ENCODE data around the gene MRPL17. TPM values are rescaled to one million over a fixed set of nuclear protein-coding genes. Genes with fewer than 3 reads are reported as not detected.

Gene MRPL17
- total RNA-seq (2021) (82.5 and 98.5 TPM in 2 replicates), Bru-seq, nascent RNA (percentile 94 among the genes with signal in this experiment), BruChase-seq, experiment 1, labeled RNA remaining after a 2-hour chase (percentile 90 among the genes with signal in this experiment), BruChase-seq, experiment 2, labeled RNA remaining after a 6-hour chase (percentile 89 among the genes with signal in this experiment)
- long read RNA-seq, transcript MRPL17-202 (2 exons, 1,002 nt) = minor isoform, 8 of 81 reads
- long read RNA-seq, transcript MRPL17-201 (3 exons, 1,969 nt) = major isoform, 71 of 81 reads
- long read RNA-seq, partial matches to known transcripts = 0 of 81 reads
- long read RNA-seq, other reads (novel, unspliced or antisense) = 2 of 81 reads

DNA sequence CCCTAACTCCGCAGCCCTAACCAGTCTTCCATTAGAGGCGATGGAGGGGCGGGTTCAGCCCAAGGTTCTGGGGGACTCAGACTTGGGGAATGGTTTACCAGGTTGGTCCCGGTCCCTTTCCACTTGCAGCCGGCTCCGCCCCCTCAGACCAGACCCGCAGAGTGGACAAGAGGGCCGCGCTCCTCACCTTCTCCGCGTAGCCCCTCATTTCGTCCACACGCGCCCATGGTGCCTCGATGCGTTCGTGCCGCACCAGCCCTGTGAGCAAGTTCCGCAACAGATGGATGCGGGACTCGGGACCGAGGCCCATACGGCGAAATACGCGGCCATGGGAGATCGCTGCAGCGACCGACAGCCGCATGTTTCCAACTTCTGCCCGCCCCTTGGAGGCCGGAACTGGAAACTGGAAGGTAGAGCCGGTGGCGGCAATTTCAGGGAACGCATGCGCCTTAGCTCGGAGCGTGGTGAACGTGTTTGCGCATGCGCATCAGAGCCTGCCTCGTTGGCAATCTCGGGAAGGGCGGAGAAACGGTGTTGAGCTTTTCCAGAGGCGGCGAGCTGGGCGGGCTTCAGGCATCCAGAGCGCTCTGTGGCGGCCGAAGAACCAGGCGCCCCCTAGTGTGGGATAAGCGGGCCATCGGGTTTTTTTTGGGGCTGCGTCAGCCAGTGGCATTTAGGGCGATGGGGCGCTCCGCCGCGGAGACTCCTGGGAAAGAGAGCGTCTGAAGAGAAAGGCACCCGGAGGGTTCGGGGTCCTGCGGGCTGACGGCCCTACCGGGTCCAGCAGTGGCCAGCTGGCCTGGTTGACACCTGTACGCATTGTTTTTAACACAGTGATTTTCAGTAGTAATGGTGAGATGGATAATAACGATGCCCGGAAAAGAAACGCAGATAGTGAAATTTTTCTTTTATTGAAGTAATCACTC is at the start of gene MRPL17:
Gene MRPL17, minus strand, starts transcription at position 405 of the 926 bp plus-strand sequence. Its CDS starts 44 bp downstream, at position 361.
- Histone ChIP-seq H3K36me3 (ENCODE audit: insufficient read depth, low read length, poor library complexity, severe bottlenecking) (peaks cover 17% of the 10 kb centered on the region), H3K4me1 (ENCODE audit: insufficient read depth, low read length, poor library complexity, severe bottlenecking) (peaks cover 4% of the 10 kb centered on the region), H3K4me3 (ENCODE audit: low read depth, low read length, poor library complexity, severe bottlenecking) (peak within 1 kb of the TSS; percentile 100), H3K27ac (ENCODE audit: low read depth, low read length, poor library complexity, severe bottlenecking) (peak within 1 kb of the TSS; percentile 92), H3K9me3 (ENCODE audit: low read depth, low read length, poor library complexity, severe bottlenecking) (no peaks in the 10 kb centered on the region), H3K27me3 (replicated peaks; ENCODE audit: insufficient read depth, low read depth, low read length, poor library complexity) (no peaks in the 10 kb centered on the region)
- ChIA-PET POLR2A (ENCODE audit: low non-redundant PET) (no interaction called here), CTCF (interaction anchor here (0.6 to 1.2 kb wide), 8 partner anchors 13 to 320 kb away, joined by 3 to 9 read pairs (median 4); no protein-coding TSS in a partner anchor)
- intact Hi-C loops (cut with micrococcal nuclease; ENCODE audit: unreplicated experiment) = loop anchor here (1.0 to 2.0 kb wide), 2 partner anchors 64 to 152 kb away; partner anchors contain the start of gene TPP1
- no TSS peak for BruUV-seq (replicated peaks)
- DNase-seq (ENCODE audit: low spot score) = peak; percentile 99
- TF ChIP-seq EZH2 (IDR thresholded peaks at IDR 0.05; ENCODE audit: borderline replicate concordance, low read depth, low read length, poor library complexity, severe bottlenecking) = no peak
- TF ChIP-seq, protein P1, sequence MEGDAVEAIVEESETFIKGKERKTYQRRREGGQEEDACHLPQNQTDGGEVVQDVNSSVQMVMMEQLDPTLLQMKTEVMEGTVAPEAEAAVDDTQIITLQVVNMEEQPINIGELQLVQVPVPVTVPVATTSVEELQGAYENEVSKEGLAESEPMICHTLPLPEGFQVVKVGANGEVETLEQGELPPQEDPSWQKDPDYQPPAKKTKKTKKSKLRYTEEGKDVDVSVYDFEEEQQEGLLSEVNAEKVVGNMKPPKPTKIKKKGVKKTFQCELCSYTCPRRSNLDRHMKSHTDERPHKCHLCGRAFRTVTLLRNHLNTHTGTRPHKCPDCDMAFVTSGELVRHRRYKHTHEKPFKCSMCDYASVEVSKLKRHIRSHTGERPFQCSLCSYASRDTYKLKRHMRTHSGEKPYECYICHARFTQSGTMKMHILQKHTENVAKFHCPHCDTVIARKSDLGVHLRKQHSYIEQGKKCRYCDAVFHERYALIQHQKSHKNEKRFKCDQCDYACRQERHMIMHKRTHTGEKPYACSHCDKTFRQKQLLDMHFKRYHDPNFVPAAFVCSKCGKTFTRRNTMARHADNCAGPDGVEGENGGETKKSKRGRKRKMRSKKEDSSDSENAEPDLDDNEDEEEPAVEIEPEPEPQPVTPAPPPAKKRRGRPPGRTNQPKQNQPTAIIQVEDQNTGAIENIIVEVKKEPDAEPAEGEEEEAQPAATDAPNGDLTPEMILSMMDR (conservative IDR thresholded peaks at IDR 0.05; ENCODE audit: low read depth, low read length) = peak; percentile 94

DNA sequence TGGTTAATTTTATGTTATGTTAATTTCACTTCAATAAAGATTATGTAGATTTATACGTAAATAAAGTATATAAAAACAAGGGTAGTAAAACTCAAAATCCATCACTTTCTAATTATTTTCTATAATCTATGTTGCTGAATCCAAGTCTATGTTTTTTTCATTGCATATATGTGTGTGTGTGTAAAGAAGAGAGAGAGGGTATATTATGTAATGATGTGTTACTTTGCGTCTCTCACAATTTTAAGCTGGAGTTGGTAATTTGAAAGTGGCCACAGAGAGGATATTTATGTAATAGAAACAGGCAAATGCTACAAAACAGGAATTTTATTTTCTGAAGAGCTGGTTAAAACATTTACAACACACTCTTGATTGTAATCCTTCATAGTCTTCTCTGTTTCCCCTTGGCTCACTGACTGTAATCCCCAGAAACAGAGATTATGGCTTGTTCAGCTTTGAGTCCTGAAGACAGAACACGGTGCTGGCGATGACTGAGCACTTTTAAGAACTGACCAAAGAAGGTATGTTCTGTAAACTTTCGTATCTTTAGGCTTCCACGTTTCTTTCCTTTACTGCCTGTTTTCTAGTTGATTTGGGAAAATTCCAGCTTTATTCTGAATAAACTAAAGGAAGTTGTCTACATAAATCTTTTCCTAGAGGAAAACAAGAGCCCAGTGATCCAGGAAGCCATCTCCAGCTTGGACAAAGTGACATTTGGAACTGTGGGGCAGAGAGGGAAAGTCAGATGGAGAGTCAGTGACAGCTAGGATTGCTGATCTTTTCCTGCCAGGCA is 45.0 kb upstream of the MRPL17 start:
- no peaks in the 10 kb centered on the region for H3K36me3 ChIP-seq (ENCODE audit: insufficient read depth, low read length, poor library complexity, severe bottlenecking)
- no peaks in the 10 kb centered on the region for H3K27me3 ChIP-seq (replicated peaks; ENCODE audit: insufficient read depth, low read depth, low read length, poor library complexity)
- H3K9me3 ChIP-seq (ENCODE audit: low read depth, low read length, poor library complexity, severe bottlenecking) = no peaks in the 10 kb centered on the region
- no peak for DNase-seq (ENCODE audit: low spot score)
- TF ChIP-seq EZH2 (IDR thresholded peaks at IDR 0.05; ENCODE audit: borderline replicate concordance, low read depth, low read length, poor library complexity, severe bottlenecking) = no peak
- TF ChIP-seq, protein P1 (conservative IDR thresholded peaks at IDR 0.05; ENCODE audit: low read depth, low read length) = no peak
- no peaks in the 10 kb centered on the region for H3K4me1 ChIP-seq (ENCODE audit: insufficient read depth, low read length, poor library complexity, severe bottlenecking)
- CTCF ChIA-PET = no interaction called here
- BruUV-seq (replicated peaks) = no TSS peak
- H3K4me3 ChIP-seq (ENCODE audit: low read depth, low read length, poor library complexity, severe bottlenecking) = no peak overlapping the region
- intact Hi-C loops (cut with micrococcal nuclease; ENCODE audit: unreplicated experiment) = no loop called here
- no peak overlapping the region for H3K27ac ChIP-seq (ENCODE audit: low read depth, low read length, poor library complexity, severe bottlenecking)
- POLR2A ChIA-PET (ENCODE audit: low non-redundant PET) = no interaction called here

DNA sequence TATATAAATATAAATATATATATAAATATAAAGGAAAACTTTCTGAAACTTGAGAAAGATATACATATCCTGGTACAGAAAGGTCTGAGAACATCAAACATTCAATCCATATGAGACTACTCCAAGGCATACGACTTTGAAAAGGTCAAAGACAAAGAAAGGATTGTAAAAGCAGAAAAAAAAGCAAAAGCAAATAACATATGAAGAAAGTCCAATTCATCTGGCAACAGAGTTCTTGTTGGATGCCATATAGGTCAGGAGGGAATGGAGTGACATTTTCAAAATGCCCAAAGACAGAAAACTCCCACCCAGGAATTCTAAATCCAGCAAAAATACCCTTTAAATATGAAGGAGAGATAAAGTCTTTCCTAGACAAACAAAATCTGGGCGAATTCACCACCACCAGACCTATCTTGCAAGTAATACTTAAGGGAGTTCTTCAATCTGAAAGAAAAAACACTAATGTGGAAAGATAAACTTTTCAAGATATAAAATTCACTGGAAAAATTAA is 42.3 kb upstream of the MRPL17 start:
- H3K4me3 ChIP-seq (ENCODE audit: low read depth, low read length, poor library complexity, severe bottlenecking) = no peak overlapping the region
- ChIA-PET POLR2A (ENCODE audit: low non-redundant PET) (no interaction called here), CTCF (no interaction called here)
- H3K27ac ChIP-seq (ENCODE audit: low read depth, low read length, poor library complexity, severe bottlenecking) = no peak overlapping the region
- BruUV-seq (replicated peaks) = no TSS peak
- DNase-seq (ENCODE audit: low spot score) = no peak
- intact Hi-C loops (cut with micrococcal nuclease; ENCODE audit: unreplicated experiment) = no loop called here
- H3K9me3 ChIP-seq (ENCODE audit: low read depth, low read length, poor library complexity, severe bottlenecking) = no peaks in the 10 kb centered on the region
- H3K27me3 ChIP-seq (replicated peaks; ENCODE audit: insufficient read depth, low read depth, low read length, poor library complexity) = no peaks in the 10 kb centered on the region
- H3K4me1 ChIP-seq (ENCODE audit: insufficient read depth, low read length, poor library complexity, severe bottlenecking) = no peaks in the 10 kb centered on the region
- no peak for TF ChIP-seq EZH2 (IDR thresholded peaks at IDR 0.05; ENCODE audit: borderline replicate concordance, low read depth, low read length, poor library complexity, severe bottlenecking)
- TF ChIP-seq, protein P1 (conservative IDR thresholded peaks at IDR 0.05; ENCODE audit: low read depth, low read length) = no peak
- no peaks in the 10 kb centered on the region for H3K36me3 ChIP-seq (ENCODE audit: insufficient read depth, low read length, poor library complexity, severe bottlenecking)

Measured in A673 (cell line).